ENCODE results near the gene SMPD1. TPM values are rescaled to one million over a fixed set of nuclear protein-coding genes. Genes with fewer than 3 reads are reported as not detected.

SMPD1 gene
- total RNA-seq, 1 donor: 35.0 TPM

DNA sequence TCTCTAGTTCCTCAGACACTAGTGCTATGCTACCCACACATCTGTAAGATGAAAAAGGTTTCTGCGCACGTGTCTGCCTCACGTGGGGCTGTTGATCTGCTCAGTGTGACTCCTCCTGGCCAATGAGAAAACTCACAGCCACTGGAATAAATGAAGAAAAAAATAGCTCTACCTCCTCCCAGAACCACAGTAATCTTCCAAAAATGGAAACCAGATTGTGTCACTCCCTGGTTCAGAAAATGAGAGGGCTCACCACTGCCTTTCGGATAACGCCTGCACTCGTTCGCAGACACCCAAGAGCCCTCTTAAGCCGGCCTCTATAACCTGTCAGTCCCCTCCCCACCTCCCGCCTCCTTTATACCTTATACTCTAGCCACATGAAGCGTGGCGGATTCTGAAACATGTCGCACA lies 23.5 kb downstream of the SMPD1 start:
- no peak for DNase-seq (ENCODE audit: low read depth)
- TF ChIP-seq, protein P1, sequence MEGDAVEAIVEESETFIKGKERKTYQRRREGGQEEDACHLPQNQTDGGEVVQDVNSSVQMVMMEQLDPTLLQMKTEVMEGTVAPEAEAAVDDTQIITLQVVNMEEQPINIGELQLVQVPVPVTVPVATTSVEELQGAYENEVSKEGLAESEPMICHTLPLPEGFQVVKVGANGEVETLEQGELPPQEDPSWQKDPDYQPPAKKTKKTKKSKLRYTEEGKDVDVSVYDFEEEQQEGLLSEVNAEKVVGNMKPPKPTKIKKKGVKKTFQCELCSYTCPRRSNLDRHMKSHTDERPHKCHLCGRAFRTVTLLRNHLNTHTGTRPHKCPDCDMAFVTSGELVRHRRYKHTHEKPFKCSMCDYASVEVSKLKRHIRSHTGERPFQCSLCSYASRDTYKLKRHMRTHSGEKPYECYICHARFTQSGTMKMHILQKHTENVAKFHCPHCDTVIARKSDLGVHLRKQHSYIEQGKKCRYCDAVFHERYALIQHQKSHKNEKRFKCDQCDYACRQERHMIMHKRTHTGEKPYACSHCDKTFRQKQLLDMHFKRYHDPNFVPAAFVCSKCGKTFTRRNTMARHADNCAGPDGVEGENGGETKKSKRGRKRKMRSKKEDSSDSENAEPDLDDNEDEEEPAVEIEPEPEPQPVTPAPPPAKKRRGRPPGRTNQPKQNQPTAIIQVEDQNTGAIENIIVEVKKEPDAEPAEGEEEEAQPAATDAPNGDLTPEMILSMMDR (IDR thresholded peaks at IDR 0.05; ENCODE audit: insufficient read depth, low read depth, low read length): no peak
- no peak overlapping the region for H3K4me3 ChIP-seq (ENCODE audit: low read depth, low read length)

DNA sequence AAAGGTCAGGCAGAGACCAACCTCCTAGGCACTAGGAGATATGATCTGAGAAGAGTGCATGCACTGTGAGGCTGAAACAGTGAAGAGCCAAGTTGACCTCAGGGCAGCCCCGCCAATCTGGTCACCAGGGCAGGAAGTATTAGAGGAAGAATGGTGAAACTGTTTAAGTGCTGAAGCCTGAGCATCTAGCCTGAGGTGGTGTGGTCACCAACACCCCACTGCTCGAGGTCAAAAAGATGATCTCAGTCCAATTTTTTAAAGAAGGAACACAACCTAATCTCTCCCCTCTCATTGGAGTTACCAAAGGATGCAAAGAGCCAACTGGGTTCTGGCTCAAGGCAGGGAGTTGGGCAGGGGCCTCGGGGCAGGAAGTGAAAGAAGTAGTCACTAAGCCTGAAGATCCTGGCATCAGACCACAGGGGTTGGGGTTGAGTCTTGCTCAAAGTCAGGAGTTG lies 24.6 kb downstream of the SMPD1 start:
- DNase-seq (ENCODE audit: low read depth): no peak
- no peak overlapping the region for H3K4me3 ChIP-seq (ENCODE audit: low read depth, low read length)
- TF ChIP-seq, protein P1 (IDR thresholded peaks at IDR 0.05; ENCODE audit: insufficient read depth, low read depth, low read length): no peak

DNA sequence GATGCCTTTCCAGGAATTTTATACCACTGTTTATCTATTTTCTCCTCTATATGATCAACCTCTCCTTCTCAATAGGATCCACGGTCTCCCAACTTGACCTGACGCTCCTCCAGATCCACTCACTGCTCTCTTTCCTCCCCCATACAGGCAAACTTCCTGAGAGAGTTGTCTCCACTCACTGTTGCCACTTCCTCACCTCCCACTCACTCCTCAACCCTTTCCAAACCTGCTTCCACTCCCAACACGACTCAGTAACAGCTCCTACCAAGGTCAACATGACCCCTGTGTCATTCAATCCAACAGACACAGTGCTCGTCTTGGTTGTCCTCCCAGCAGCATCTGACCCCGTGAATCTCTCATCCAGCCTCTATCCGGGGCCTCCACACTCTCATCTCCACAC lies 25.5 kb downstream of the SMPD1 start:
- TF ChIP-seq, protein P1 (IDR thresholded peaks at IDR 0.05; ENCODE audit: insufficient read depth, low read depth, low read length): no peak
- DNase-seq (ENCODE audit: low read depth): no peak
- H3K4me3 ChIP-seq (ENCODE audit: low read depth, low read length): no peak overlapping the region

DNA sequence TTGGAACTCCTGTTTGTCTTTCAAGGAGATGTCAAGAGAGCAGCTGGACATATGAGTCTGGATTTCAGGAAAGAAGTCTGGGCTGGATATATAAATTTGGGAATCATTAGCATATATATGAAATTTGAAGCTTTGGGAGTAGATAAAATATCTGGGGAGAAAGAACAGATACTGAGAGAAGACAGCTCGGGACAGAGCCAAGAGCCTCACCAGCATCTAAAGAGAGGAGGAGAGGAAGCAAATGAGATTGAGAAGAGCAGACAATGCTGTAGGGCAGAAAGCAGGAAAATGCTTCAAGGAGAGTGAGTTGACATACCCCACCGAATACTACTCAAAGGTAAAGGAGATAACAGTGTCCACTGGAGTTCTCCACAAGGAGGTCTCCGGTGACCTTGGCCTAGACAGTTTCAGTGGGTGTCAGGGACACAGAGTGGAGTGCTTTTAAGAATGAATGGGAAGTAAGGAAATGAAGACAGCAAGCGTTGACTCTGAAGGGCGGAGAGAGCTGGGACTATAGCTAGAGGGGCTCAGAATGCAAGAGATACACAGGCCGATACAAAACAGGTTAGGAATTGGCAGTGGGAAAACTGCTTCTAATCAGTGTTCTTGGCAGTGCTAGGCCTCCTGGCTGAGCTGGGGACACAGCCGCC lies 27.8 kb downstream of the SMPD1 start:
- H3K4me3 ChIP-seq (ENCODE audit: low read depth, low read length): peak overlapping the region; percentile 78
- DNase-seq (ENCODE audit: low read depth): no peak
- TF ChIP-seq, protein P1 (IDR thresholded peaks at IDR 0.05; ENCODE audit: insufficient read depth, low read depth, low read length): no peak

DNA sequence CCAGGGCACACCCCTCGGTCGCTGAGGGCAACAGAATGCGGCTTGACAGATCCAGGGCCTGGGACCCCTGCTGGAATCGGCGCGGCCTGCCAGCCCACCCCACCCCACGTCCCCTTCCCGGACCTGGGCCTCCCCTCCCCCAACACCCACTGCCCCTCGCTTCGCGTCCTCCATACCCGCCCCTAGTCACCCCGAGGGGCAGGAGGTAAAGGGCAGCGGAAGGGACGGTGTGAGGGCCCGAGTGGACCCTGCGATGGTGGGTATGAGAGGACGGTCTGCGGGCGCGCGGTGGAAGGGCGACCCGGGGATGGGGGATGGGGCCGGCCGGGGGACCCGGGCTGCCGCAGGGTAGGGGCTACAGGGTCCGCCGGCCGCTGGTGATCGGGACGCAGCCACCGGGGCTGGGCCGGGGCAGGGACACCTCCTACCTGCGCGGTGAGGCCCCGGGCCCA lies 28.3 kb downstream of the SMPD1 start:
- TF ChIP-seq, protein P1 (IDR thresholded peaks at IDR 0.05; ENCODE audit: insufficient read depth, low read depth, low read length): no peak
- DNase-seq (ENCODE audit: low read depth): no peak

DNA sequence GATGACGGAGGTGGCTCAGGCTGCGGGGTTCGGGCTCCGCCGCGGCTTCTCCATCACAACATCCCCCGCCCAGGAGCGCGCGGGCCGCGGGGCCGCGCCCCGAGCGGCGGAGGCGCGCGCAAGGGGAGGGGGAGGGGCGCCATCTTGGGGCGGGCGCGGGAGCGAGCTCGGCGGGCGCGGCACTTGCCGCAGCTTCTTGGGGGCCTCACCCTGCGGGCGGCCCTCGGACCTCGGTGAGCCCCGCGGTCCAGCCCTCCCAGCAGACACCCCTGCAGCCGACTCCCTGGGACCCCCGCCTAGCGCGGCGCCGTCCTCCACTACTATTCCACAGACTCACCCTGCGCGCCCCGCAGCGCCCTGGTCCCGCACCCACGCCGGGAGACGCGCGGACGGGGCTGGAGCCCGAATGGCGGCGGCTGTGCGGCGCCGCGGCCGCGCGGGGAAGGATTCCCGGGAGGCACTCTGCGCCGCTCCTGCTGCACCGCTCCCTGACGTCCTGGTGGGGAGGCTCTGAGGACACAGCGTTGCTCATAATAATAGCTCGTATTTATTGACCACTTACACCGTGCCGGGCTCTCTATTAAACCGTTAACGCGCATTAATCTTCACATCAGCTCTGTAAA lies 28.8 kb downstream of the SMPD1 start, which contains the start of gene APBB1:
Gene APBB1, minus strand, starts transcription at position 86 of the 623 bp plus-strand sequence. CDS start 7,747 bp downstream, outside the sequence.
- DNase-seq (ENCODE audit: low read depth): peak; percentile 44
- TF ChIP-seq, protein P1 (IDR thresholded peaks at IDR 0.05; ENCODE audit: insufficient read depth, low read depth, low read length): no peak
- peak within 1 kb of the TSS; percentile 78 for H3K4me3 ChIP-seq (ENCODE audit: low read depth, low read length)

More for the DNA sequence above, 28.3 kb downstream of the SMPD1 start:
- H3K4me3 ChIP-seq (ENCODE audit: low read depth, low read length): peak overlapping the region; percentile 78

Data from fibroblast of villous mesenchyme (primary cell).